ENCODE results near the gene KCNH2. TPM values are rescaled to one million over a fixed set of nuclear protein-coding genes. Genes with fewer than 3 reads are reported as not detected.
A peak's percentile ranks its signal among the peaks of the same experiment; 100 is the strongest.

Gene KCNH2
- total RNA-seq, 1 experiment from 2014 or later: 16.2 TPM

DNA sequence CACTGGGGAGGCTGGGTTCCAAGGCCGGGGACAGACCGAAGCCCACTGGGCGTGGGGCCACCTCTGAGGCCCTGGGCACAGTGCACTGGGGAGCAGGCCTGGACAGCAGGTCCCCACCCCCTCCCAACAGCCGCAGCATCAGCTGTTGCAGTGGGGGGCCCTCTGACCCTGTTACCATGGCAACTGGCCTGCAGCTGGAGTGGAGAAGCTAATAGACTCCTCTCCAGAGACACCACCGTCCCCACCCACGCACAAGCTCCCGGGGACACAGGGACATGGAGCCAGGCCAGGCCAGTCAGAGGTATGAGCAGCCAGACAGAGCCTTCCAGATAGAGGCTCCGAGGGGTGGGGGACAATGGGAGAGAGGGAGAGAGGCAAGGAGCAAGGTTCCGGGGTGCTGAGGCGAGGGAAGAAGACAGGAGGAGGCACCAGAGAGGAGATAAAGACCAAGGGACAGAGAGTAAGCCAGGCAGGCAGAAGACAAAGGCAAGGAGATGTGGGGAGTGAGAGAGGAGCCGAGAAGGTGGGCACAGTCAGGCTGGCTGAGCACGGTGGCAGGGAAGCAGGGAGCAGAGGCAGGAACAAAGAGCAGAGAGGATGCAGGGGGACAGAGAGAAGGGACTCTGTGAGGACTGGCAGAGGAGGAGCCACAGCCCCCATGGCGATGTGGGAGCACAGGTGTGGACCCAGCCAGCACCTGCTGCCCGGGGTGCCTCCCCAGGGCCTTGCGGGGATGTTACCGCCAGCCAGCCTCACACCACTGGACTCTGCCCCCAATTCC, 6.7 kb downstream of the KCNH2 start:
- TF ChIP-seq MYBL2 (CRISPR knock-in tag; IDR thresholded peaks at IDR 0.05) (no peak), GRHL2 (CRISPR knock-in tag; IDR thresholded peaks at IDR 0.05; ENCODE audit: insufficient replicate concordance, severe bottlenecking) (no peak), NR1H2 (CRISPR knock-in tag; IDR thresholded peaks at IDR 0.05) (no peak), EMX1 (CRISPR knock-in tag; IDR thresholded peaks at IDR 0.05) (no peak), ZNF121 (CRISPR knock-in tag; IDR thresholded peaks at IDR 0.05) (no peak), ZNF219 (CRISPR knock-in tag; IDR thresholded peaks at IDR 0.05; ENCODE audit: borderline replicate concordance) (no peak), ATF1 (CRISPR knock-in tag; IDR thresholded peaks at IDR 0.05) (no peak), ZNF416 (CRISPR knock-in tag; IDR thresholded peaks at IDR 0.05) (no peak), KAT7 (CRISPR knock-in tag; IDR thresholded peaks at IDR 0.05; ENCODE audit: borderline replicate concordance) (no peak), ZNF423 (CRISPR knock-in tag; IDR thresholded peaks at IDR 0.05) (no peak), NFATC4 (CRISPR knock-in tag; IDR thresholded peaks at IDR 0.05) (no peak), TP53 (CRISPR knock-in tag; IDR thresholded peaks at IDR 0.05) (no peak), RORB (CRISPR knock-in tag; IDR thresholded peaks at IDR 0.05) (no peak), ESRRA (CRISPR knock-in tag; IDR thresholded peaks at IDR 0.05; ENCODE audit: borderline replicate concordance) (no peak), ZNF138 (CRISPR knock-in tag; conservative IDR thresholded peaks at IDR 0.05) (no peak)
- TF ChIP-seq, protein P1, sequence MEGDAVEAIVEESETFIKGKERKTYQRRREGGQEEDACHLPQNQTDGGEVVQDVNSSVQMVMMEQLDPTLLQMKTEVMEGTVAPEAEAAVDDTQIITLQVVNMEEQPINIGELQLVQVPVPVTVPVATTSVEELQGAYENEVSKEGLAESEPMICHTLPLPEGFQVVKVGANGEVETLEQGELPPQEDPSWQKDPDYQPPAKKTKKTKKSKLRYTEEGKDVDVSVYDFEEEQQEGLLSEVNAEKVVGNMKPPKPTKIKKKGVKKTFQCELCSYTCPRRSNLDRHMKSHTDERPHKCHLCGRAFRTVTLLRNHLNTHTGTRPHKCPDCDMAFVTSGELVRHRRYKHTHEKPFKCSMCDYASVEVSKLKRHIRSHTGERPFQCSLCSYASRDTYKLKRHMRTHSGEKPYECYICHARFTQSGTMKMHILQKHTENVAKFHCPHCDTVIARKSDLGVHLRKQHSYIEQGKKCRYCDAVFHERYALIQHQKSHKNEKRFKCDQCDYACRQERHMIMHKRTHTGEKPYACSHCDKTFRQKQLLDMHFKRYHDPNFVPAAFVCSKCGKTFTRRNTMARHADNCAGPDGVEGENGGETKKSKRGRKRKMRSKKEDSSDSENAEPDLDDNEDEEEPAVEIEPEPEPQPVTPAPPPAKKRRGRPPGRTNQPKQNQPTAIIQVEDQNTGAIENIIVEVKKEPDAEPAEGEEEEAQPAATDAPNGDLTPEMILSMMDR (IDR thresholded peaks at IDR 0.05): no peak
- TF ChIP-seq, protein P2, sequence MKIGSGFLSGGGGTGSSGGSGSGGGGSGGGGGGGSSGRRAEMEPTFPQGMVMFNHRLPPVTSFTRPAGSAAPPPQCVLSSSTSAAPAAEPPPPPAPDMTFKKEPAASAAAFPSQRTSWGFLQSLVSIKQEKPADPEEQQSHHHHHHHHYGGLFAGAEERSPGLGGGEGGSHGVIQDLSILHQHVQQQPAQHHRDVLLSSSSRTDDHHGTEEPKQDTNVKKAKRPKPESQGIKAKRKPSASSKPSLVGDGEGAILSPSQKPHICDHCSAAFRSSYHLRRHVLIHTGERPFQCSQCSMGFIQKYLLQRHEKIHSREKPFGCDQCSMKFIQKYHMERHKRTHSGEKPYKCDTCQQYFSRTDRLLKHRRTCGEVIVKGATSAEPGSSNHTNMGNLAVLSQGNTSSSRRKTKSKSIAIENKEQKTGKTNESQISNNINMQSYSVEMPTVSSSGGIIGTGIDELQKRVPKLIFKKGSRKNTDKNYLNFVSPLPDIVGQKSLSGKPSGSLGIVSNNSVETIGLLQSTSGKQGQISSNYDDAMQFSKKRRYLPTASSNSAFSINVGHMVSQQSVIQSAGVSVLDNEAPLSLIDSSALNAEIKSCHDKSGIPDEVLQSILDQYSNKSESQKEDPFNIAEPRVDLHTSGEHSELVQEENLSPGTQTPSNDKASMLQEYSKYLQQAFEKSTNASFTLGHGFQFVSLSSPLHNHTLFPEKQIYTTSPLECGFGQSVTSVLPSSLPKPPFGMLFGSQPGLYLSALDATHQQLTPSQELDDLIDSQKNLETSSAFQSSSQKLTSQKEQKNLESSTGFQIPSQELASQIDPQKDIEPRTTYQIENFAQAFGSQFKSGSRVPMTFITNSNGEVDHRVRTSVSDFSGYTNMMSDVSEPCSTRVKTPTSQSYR (CRISPR knock-in tag; IDR thresholded peaks at IDR 0.05): no peak
- TF ChIP-seq, protein P3, sequence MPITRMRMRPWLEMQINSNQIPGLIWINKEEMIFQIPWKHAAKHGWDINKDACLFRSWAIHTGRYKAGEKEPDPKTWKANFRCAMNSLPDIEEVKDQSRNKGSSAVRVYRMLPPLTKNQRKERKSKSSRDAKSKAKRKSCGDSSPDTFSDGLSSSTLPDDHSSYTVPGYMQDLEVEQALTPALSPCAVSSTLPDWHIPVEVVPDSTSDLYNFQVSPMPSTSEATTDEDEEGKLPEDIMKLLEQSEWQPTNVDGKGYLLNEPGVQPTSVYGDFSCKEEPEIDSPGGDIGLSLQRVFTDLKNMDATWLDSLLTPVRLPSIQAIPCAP (CRISPR knock-in tag; IDR thresholded peaks at IDR 0.05): no peak
- TF ChIP-seq, protein P4, sequence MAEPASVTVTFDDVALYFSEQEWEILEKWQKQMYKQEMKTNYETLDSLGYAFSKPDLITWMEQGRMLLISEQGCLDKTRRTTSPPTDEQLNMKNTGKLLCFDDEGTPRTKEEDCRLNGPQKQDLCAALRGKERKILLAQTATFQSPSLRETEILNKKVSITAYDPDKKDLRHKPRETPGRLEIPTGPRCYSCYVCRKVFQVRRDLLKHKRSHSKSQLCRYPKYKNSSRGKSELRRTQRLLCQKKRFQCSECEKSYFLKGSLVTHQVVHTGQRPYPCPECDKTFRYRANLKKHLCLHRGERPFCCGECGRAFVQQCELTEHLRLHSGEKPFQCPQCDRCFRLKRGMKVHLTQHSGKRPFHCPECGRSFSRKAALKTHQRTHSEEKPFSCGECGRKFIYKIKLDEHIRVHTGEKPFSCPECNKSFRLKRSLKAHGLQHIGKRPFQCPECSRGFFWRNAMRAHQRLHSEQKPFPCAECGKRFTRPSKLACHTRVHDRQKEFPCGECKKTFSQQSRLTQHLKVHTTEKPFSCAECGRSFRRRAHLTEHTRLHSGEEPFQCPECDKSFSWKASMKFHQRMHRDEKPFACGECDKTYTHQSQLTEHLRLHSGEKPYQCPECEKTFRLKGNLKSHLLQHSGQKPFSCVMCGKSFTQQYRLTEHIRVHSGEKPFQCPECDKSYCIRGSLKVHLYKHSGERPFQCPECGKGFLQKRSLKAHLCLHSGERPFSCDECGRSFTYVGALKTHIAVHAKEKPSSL (CRISPR knock-in tag; conservative IDR thresholded peaks at IDR 0.05): no peak
- TF ChIP-seq, protein P5, sequence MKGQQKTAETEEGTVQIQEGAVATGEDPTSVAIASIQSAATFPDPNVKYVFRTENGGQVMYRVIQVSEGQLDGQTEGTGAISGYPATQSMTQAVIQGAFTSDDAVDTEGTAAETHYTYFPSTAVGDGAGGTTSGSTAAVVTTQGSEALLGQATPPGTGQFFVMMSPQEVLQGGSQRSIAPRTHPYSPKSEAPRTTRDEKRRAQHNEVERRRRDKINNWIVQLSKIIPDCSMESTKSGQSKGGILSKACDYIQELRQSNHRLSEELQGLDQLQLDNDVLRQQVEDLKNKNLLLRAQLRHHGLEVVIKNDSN (CRISPR knock-in tag; IDR thresholded peaks at IDR 0.05): no peak
- POLR2A ChIA-PET: no interaction called here
- peaks cover 13% of the 10 kb centered on the region for H3K27me3 Mint-ChIP-seq (ENCODE audit: low read depth)
- H3K36me3 Mint-ChIP-seq: no peaks in the 10 kb centered on the region
- peaks cover 48% of the 10 kb centered on the region for H3K4me1 Mint-ChIP-seq
- no peaks in the 10 kb centered on the region for H3K9me3 Mint-ChIP-seq
- peak overlapping the region; percentile 80 for H3K27ac Mint-ChIP-seq
- ATAC-seq: no peak
- CTCF ChIA-PET: interaction anchor here (0.6 to 6.0 kb wide), 8 partner anchors 8 to 558 kb away, joined by 3 to 50 read pairs (median 8); no protein-coding TSS in a partner anchor
- no peak overlapping the region for H3K4me3 Mint-ChIP-seq
- DNase-seq (ENCODE audit: low spot score): no peak

Measured in WTC11 (cell line).